IPS-11a (cell line): ENCODE results near the gene PTEN.

Experiments
- H3K4me3 ChIP-seq: one replicate; pipeline ENCODE4 v1.5.1; 2013; ENCODE audit warnings: low read depth, low read length, control low read depth

PTEN gene

DNA sequence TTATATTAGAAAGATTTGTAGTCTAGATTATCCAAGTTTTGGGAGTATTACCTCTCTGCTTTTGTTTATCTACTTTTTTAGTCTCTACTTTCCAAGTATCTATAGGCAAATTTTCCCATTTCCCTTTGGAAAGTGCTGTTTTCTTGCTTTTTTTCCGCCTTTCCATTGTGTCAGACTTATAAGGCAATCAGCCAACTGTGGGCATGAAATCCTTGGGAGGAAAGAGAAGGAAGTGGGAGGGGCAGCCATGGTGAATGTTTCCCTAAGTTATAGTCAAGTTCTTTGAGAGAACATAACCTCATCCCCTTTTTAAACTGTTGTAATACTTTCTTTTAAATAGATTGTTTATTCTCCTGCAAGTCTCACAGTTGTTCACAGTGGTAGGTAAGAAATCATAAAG, 52.6 kb downstream of the PTEN start:
- H3K4me3 ChIP-seq, result no peak overlapping the region

DNA sequence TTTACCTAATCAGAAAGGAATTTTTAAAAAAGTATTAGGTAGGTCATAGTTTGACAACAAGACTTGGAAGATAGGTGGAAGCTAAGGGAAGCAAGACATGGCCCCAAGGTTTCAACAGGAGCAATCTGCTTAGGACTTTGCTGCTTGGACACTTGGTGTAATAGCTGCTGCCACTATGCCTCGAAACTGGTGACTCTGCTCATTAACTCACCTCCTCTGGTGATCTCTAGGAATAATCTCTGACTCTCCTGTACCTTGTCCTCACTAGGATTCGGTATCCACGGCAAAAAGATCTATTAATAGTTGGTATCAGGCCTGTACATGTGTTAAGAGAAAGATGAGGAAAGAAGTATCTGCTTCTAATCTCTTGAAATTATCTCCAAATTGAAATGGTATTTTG, 53.1 kb downstream of the PTEN start:
- no peak overlapping the region for H3K4me3 ChIP-seq

DNA sequence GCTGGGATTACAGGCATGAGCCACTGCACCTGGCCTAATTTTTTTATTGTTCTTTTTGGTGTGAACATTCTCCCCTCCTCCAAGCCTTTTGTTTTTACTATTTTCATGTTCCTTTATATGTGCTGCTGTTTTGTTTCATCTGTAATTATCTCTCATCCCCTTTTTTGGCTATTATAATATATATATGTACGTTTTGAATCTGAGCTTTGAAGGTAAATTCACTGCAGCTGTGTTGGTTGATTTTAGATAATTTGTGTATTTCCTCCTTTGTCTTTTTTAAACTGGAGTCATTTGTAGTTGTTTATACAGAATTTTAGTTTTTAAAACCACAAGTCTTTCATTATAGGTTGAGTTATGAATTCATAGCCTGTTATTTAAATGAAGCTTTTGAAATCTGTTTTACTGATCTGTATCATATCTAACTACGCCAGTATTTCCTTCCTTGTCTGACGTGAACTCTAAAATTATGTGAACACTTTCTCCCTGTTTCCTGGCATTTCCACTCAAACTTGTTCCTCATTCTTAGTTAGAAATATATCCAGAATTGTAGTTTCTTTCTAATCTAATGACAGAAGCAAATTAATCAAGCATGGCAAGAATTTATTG, 54.9 kb downstream of the PTEN start:
- H3K4me3 ChIP-seq, result no peak overlapping the region

DNA sequence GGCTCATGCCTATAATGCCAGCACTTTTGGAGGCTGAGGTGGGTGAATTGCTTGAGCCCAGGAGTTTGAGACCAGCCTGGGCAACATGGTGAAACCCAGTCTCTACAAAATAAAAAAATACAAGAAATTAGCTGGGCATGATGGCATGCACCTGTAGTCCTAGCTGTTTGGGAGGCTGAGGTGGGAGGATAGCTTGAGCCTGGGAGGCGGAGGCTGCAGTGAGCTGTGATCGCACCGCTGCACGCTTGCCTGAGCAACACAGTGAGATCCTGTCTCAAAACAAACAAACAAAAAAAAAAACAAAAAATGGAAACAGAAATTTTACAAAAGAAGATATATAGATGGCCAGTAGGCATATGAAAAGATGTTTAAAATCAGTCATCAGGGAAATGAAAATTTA, 57.1 kb downstream of the PTEN start:
- no peak overlapping the region for H3K4me3 ChIP-seq

DNA sequence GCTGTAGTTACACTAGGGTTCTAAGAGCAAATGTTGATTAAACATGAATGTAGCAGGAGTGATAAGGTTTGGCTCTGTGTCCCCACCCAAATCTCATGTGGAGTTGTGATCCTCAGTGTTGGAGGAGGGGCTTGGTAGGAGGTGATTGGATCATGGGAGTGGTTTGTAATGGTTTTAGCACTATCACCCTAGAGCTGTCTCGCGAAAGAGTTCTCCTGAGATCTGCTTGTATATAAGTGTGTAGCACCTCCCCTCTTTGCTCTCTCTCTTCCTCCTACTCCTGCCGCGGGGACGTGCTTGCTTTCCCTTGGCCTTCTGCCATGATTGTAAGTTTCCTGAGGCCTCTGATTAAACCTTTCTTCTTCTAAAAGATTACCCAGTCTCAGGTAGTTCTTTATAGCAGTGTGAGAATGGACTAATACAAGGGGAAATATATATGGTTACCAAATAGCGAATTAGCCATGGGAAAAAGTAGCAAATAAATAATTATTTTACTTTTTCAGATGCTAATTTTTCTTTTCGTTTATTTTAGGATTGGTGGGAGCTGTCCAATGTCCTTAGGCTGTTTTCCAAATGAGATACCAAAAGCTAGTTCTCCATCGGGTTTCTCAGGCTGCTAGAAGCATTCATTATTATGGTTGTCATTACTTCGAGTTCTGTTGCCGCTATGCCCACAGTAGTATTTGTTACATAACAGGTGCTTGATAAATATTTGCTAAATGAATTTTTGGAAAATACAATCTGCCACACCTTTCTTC, 58.7 kb downstream of the PTEN start:
- no peak overlapping the region for H3K4me3 ChIP-seq

DNA sequence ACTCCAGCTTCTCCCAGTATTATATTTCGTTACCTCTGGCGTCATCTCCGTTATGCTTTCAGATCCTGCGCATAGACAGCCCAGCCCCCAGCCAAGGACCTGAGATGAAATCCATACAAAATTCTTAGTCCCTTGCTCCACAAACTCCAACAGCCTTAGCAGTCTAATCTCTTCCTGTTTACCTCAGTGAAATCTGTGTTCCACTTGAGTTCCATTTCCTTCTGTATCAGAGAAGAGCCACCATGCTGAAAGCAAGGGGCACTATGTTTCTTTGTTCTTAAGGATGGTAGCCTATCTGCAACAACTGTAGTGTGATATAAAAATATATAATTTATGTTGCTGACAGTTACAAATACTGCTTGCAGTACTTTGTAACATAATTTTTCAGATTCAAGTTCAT, 59.8 kb downstream of the PTEN start:
- H3K4me3 ChIP-seq, result no peak overlapping the region

DNA sequence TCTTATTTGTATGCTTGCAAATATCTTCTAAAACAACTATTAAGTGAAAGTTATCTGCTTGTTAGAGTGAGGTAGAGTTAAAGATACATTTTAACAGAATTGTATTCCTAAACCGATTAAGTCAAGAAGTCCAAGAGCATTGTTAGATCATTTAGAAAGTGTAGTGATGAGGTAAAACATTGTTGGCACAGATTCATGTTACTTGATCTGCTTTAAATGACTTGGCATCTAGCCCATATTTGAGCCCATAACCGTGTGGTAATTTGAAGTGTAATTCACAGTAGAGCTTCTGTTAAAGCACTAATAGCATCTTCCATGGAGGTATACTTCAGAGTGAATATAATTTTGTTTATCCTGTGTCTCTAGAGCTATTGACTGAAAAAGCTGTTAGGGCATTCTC, 62.1 kb downstream of the PTEN start:
- no peak overlapping the region for H3K4me3 ChIP-seq

DNA sequence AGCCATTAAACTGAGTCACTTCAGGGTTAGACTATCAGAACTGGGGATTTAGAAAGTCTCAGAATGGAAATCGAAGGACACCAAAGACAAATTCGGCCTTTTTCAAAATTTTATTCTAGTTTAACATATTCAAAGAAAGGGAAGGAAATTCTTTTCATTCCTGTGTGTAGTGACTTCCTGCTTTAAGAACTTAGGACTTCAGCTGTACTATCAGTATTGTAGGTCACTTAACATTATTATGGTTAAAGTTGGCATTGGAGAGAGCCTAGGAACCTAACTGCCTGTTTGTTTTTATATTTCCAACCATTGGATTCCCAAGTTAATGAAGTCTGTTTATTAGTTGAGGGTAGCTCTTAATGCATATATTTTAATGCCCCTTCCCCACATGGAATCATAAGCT, 63.7 kb downstream of the PTEN start:
- no peak overlapping the region for H3K4me3 ChIP-seq

DNA sequence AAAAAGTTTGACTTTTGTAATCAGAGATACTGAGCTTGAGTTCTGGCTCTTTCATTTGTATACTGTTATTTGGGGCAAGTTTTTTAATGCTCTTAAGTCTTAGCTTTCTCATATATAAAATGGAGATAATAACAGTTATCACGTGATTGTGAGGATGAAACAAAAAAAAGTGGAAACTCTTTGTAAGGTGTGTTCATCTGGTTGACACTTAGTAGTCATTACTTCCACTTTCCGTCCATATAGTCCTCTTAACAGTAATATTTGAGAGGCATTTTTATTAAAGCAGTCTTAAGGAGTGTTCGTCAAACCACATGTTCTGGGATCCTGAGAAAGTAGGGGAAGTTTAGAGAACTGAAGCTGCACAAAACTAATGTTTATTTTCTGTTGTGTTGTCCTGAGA, 65.6 kb downstream of the PTEN start:
- no peak overlapping the region for H3K4me3 ChIP-seq

DNA sequence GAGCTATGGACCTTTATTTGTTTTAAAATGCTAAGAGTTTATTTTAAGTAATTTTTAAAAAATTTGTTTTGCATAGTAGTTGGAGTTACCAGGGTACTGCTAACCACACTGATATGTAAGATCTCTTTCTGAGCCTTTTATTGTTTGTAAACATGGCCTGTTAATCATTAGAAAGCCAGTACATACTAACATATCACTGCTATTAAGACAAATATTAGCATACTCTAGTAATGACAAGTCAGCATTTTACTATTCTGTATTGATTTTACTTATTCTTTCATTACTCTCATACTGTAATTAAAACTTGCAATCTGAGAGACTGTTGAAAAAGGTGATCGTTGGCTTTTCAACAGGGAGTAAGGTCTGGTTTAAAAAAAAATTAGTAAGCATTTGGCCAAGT, 66.7 kb downstream of the PTEN start:
- H3K4me3 ChIP-seq, result no peak overlapping the region

DNA sequence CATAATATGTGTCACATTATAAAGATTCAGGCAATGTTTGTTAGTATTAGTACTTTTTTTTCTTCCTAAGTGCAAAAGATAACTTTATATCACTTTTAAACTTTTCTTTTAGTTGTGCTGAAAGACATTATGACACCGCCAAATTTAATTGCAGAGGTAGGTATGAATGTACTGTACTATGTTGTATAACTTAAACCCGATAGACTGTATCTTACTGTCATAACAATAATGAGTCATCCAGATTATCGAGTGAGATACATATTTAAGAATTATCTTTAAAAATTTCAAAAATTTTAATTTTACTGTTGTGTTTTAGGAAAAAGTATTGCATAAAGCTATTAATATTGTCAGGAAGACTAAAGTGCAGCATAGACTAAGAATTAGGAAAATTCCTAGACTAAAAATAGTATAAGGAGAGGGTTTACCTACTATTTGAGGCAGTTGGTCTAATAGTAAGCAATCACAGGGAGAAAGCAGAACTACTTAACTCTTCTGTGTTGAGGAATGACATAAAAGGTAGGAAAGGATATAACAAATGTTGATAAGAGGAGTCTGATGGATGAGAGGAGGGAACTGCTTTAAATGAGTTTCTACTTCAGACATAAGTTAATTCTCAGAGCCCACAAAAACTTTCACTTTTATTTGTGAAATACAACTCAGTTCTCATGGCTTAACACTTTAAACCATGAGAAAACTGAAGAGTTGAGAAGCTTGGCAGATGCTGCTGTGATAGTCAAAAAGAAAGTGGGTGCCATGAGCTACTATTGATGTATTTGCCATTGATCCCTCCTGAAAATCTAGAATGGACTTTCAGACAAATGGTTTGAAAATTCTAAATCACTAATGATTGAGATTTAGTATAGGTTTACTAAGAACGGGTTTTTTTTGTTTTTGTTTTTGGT, 67.8 kb downstream of the PTEN start:
- H3K4me3 ChIP-seq, result no peak overlapping the region

DNA sequence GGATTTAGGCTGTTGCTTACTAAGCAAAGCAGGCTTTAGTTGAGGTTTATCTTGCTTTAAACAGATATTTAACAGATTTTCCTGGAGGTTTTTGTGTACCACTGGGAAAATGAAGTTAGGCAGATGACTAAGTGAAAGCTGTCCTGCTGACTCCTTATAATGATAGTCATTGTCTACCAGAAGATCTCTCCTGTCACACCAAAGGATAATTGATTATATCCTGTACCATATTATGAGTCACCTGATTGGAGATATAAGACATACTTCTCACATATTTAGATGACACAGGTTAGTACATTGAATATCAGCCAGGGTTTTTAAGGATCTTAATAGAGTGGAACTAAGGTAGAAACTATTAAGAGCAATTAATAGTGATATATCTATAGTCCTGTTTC, 68.4 kb downstream of the PTEN start:
- H3K4me3 ChIP-seq, result no peak overlapping the region

DNA sequence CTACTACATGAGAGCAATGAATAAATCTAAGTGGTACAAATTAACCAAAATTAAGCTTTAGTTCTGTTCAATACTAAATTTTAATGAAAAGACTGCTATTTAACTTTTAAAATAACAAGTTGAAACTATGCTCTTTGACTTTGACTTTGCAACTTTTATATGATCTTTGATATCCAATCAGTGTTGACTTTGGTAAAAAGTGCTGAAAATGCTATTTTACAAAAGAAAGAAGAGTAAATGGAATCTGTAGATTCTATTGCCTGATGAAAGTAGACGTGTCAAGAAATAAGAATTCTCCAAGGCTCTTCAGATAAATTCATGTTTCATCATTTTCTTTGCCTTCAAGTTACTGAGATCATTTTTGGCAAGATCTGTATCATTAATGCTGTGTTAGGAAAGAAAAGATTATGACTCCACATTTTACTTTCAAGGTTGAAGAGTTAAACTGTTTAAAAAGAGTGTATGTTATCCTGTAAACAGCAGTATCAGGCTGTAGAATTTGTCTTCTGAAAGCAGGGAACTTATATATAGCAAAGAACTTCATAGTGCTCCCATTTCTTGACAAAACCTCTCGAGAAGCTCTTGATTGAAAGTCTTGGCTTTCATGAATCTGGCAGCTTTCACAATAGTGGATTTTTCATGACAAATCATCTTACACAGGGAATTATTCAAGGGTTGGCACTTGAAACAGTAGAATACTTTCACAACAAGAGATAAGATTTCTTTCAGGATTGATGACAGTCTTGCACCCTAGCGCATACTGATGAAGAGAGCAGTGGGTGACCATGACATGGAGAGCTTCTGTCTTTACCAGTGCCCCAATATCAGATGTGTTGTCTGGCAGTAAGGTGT, 72.1 kb downstream of the PTEN start:
- no peak overlapping the region for H3K4me3 ChIP-seq

DNA sequence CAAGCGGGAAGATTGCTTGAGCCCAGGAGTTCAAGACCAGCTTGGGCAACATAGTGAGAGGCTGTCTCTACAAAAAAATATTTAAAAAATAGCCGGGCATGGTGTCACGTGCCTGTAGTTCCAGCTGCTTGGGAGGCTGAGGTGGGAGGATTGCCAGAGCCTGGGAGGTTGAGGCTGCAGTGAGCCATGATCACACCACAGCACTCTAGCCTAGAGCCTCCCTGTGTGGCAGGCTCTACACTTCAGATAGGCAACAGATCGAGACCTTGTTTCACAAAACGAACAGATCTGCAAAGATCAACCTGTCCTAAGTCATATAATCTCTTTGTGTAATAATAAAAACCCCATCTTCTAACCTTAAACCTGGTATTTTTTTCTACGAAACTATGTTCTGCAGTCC, 76.8 kb downstream of the PTEN start:
- no peak overlapping the region for H3K4me3 ChIP-seq

DNA sequence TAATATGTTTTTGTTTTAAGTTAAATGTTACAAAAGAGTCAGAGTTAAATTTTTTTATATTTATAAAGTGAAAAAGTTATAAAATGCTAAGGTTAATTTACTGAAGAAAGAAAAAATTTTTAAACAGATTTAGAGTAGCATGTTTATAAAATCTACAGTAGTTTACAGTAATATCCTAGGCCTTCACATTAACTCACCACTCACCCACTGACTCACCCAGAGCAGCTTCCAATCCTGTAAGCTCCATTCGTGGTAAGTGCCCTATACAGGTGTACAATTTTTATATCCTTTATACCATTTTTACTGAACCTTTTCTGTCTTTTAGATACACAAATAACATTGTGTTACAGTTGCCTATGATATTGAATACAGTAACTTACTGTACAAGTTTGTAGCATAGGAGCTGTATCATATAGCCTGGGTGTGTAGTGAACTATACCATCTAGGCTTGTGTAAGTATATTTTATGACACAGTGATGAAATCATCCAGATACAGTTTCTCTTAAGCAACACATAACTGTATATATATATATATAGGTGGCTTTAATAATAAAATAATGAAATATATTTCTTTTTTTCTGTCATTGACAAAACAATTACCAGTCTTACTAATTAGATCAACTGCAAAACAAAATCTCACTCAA, 79.6 kb downstream of the PTEN start:
- H3K4me3 ChIP-seq, result no peak overlapping the region

DNA sequence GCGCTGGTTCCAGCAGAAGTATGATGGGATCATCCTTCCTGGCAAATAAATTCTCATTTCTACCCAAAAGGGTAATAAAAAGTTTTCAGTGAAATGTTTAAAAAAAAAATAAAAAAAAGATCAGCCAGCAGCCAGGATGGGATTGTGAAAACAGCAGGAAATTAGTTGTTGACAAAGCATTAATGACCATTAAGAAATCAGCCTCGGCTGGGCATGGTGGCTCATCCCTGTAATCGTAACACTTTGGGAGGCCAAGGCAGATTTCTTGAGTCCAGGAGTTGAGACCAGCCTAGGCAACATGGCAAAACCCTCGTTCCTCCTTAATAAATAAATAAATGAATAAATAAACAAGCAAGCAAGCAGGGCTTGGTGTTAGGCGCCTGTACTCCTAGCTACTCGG, 82.6 kb downstream of the PTEN start:
- no peak overlapping the region for H3K4me3 ChIP-seq

DNA sequence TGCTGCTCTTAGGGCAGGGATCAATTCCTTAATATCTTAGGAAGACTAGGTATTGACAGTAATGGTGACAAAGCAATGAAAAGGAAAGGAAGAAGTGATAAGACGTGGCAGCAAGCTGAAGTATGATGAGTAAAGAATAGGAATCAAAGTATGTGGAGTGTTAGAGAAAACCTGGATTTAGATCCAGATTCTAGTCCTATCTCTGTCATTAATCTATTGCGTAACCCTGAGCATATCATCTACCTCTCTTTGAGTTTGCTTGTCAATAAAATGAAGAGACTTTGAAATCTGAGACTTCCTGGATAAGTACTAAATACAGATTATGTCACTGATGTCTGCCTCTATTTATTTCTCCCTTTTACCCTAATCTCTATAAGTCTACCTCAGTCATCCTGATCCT, 89.2 kb downstream of the PTEN start:
- no peak overlapping the region for H3K4me3 ChIP-seq

DNA sequence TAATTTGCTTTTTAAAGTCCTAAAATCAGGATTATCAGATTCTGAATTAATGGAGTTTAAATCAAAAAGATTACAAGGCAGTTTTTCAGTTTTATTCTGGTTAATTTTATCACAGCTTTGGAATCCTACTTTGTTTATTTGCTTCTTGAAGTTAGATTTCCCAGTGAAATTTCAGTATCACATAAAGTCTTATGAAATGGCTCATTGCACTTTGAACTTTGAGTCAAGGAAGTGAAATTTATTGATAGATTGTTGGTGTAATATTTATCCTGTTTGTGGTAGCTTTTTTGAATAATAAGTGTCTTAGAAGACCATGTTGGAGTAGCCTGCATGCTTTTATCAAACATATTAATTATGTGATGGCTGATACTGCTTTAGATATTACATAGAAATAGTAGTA, 92.6 kb downstream of the PTEN start:
- no peak overlapping the region for H3K4me3 ChIP-seq

DNA sequence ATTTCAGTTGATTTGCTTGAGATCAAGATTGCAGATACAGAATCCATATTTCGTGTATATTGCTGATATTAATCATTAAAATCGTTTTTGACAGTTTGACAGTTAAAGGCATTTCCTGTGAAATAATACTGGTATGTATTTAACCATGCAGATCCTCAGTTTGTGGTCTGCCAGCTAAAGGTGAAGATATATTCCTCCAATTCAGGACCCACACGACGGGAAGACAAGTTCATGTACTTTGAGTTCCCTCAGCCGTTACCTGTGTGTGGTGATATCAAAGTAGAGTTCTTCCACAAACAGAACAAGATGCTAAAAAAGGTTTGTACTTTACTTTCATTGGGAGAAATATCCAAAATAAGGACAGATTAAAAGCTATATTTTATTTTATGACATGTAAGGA, 94.3 kb downstream of the PTEN start:
- no peak overlapping the region for H3K4me3 ChIP-seq

DNA sequence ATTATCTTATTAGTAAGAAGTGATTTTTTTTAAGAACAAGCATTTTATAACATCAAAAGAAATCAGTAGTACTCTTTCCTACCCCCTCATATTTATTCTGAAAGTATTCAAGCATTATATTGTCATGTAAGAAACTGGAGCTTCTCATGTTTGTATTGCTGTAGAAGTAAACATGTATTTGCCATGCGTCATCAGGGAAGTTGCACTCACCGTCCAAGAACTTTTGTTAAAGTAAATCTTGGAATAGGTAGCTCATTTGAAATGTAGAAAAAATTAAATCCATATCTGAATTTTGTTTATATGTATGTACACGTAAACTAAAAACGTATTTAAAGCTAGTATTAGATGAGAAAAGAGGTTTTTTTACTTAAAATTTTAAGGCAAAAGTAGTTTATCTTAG, 96.8 kb downstream of the PTEN start:
- no peak overlapping the region for H3K4me3 ChIP-seq

DNA sequence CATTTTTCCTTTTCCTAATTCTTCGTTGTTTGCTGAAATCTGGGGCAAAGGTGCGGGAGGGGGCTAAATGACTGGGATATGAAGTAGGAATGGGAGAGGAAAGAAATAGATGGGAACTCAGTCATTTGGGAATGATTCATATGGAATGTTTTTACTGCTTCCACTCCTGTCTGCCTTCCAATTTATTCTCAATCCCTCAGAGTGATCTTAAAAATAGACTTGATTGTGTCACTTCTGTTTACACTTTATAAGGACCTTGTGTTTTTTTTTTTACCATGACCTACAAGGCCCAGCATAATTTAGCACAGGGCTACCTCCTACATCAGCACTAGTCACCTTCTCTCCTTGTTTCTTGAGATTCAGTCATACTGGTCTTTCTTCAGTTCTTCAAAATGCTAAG, 97.9 kb downstream of the PTEN start:
- H3K4me3 ChIP-seq, result no peak overlapping the region
